Epithelial cell of esophagus (primary cell): ENCODE measurements around the gene ASGR2.

Experiments
- DNase-seq: peaks from one replicate; pipeline ENCODE4 v3.0.0; 2010; ENCODE audit warnings: low read depth
- H3K4me3 ChIP-seq: 2 replicates; pipeline ENCODE4 v1.5.1; 2011; ENCODE audit warnings: mild to moderate bottlenecking, low read length, control low read depth
- CTCF ChIP-seq: IDR thresholded peaks from 2 replicates; pipeline ENCODE4 v1.5.1; 2011; ENCODE audit warnings: low read depth, mild to moderate bottlenecking, low read length, control low read depth, inconsistent platforms; ENCODE audit not compliant: insufficient read depth; ENCODE audit errors: missing control alignments

The ASGR2 gene

GRCh38 chr17:7112510-7113108, 2.0 kb downstream of the ASGR2 start:
- TF ChIP-seq CTCF = no peak

GRCh38 chr17:7111784-7112509, 2.7 kb downstream of the ASGR2 start:
- DNase-seq = no peak
- no peak for TF ChIP-seq CTCF
- no peak overlapping the region for H3K4me3 ChIP-seq

More at GRCh38 chr17:7112510-7113108, 2.0 kb downstream of the ASGR2 start:
- H3K4me3 ChIP-seq = no peak overlapping the region
- DNase-seq = no peak

GRCh38 chr17:7110617-7111306, 3.9 kb downstream of the ASGR2 start:
- no peak overlapping the region for H3K4me3 ChIP-seq
- no peak for TF ChIP-seq CTCF
- no peak for DNase-seq

GRCh38 chr17:7109461-7110322, 4.9 kb downstream of the ASGR2 start:
- no peak for DNase-seq
- TF ChIP-seq CTCF = no peak
- no peak overlapping the region for H3K4me3 ChIP-seq

GRCh38 chr17:7108981-7109380, 5.6 kb downstream of the ASGR2 start:
- no peak overlapping the region for H3K4me3 ChIP-seq
- no peak for DNase-seq
- no peak for TF ChIP-seq CTCF

- no peak overlapping the region for H3K4me3 ChIP-seq
- TF ChIP-seq CTCF = no peak
- no peak for DNase-seq
These were observed 6.1 kb downstream of the ASGR2 start for GRCh38 chr17:7108560-7108925.
